ENCODE results near the gene KIAA0040. TPM values are rescaled to one million over a fixed set of nuclear protein-coding genes. Genes with fewer than 3 reads are reported as not detected.

KIAA0040 gene
- polyA plus RNA-seq, 4 donors = 5.4 to 15.2 (median 8.8) TPM

- Histone ChIP-seq H3K9me3 (ENCODE audit: control insufficient read depth in 2 of 2, insufficient read depth in 1 of 2, low read depth in 1 of 2, low read length in 1 of 2) (no peaks in the 10 kb centered on the region), H3K36me3 (ENCODE audit: control insufficient read depth in 3 of 3, insufficient read depth in 2 of 3, low read depth in 1 of 3, low read length in 3 of 3) (no peaks in the 10 kb centered on the region), H3K27ac (ENCODE audit: low read depth in 1 of 3, low read length in 2 of 3) (peak overlapping the region in 1 of 3 donors; percentile 25), H3K4me3 (ENCODE audit: low read depth in 1 of 3, low read length in 3 of 3) (no peak overlapping the region), H3K27me3 (ENCODE audit: control insufficient read depth in 3 of 3, insufficient read depth in 3 of 3, low read length in 3 of 3) (no peaks in the 10 kb centered on the region), H3K4me1 (ENCODE audit: control insufficient read depth in 3 of 3, insufficient read depth in 2 of 3, low read depth in 1 of 3, low read length in 2 of 3) (peaks cover 2 to 41% (median 6%) of the 10 kb centered on the region in 3 donors)
- DNase-seq = peak; percentile 60 to 73
- WGBS, 3 donors = 41 to 52% (median 47%) methylated on average over 11 of the region's 11 CpGs
- no peak for FAIRE-seq
Observed at GRCh38 chr1:175220853-175221556, 28.4 kb upstream of the KIAA0040 start.

GRCh38 chr1:175219774-175220173 is 27.2 kb upstream of the KIAA0040 start:
- H3K36me3 ChIP-seq (ENCODE audit: control insufficient read depth in 3 of 3, insufficient read depth in 2 of 3, low read depth in 1 of 3, low read length in 3 of 3) = no peaks in the 10 kb centered on the region
- peak overlapping the region in 1 of 3 donors; percentile 58 for H3K27ac ChIP-seq (ENCODE audit: low read depth in 1 of 3, low read length in 2 of 3)
- no peak overlapping the region for H3K4me3 ChIP-seq (ENCODE audit: low read depth in 1 of 3, low read length in 3 of 3)
- FAIRE-seq = no peak
- peaks cover 2 to 41% (median 6%) of the 10 kb centered on the region in 3 donors for H3K4me1 ChIP-seq (ENCODE audit: control insufficient read depth in 3 of 3, insufficient read depth in 2 of 3, low read depth in 1 of 3, low read length in 2 of 3)
- H3K9me3 ChIP-seq (ENCODE audit: control insufficient read depth in 2 of 2, insufficient read depth in 1 of 2, low read depth in 1 of 2, low read length in 1 of 2) = no peaks in the 10 kb centered on the region
- H3K27me3 ChIP-seq (ENCODE audit: control insufficient read depth in 3 of 3, insufficient read depth in 3 of 3, low read length in 3 of 3) = no peaks in the 10 kb centered on the region
- DNase-seq = no peak
- 81 to 87% (median 85%) methylated on average over 2 of the region's 2 CpGs for WGBS, 3 donors

GRCh38 chr1:175218786-175219434 is 26.3 kb upstream of the KIAA0040 start:
- DNase-seq (peak; percentile 89 to 91), FAIRE-seq (no peak)
- Histone ChIP-seq H3K4me3 (ENCODE audit: low read depth in 1 of 3, low read length in 3 of 3) (no peak overlapping the region), H3K36me3 (ENCODE audit: control insufficient read depth in 3 of 3, insufficient read depth in 2 of 3, low read depth in 1 of 3, low read length in 3 of 3) (no peaks in the 10 kb centered on the region), H3K4me1 (ENCODE audit: control insufficient read depth in 3 of 3, insufficient read depth in 2 of 3, low read depth in 1 of 3, low read length in 2 of 3) (peaks cover 2 to 41% (median 6%) of the 10 kb centered on the region in 3 donors), H3K9me3 (ENCODE audit: control insufficient read depth in 2 of 2, insufficient read depth in 1 of 2, low read depth in 1 of 2, low read length in 1 of 2) (no peaks in the 10 kb centered on the region), H3K27me3 (ENCODE audit: control insufficient read depth in 3 of 3, insufficient read depth in 3 of 3, low read length in 3 of 3) (no peaks in the 10 kb centered on the region), H3K27ac (ENCODE audit: low read depth in 1 of 3, low read length in 2 of 3) (peak overlapping the region in 2 of 3 donors; percentile 15 to 76)
- 25 to 50% (median 37%) methylated on average over 5 of the region's 5 CpGs for WGBS, 3 donors

- 20 to 51% (median 38%) methylated on average over 10 of the region's 10 CpGs for WGBS, 3 donors
- peak overlapping the region in 2 of 3 donors; percentile 42 to 76 for H3K27ac ChIP-seq (ENCODE audit: low read depth in 1 of 3, low read length in 2 of 3)
Observed at GRCh38 chr1:175217721-175218531, 25.4 kb upstream of the KIAA0040 start.

GRCh38 chr1:175216444-175216843 is 23.9 kb upstream of the KIAA0040 start:
- FAIRE-seq = no peak
- no peaks in the 10 kb centered on the region for H3K36me3 ChIP-seq (ENCODE audit: control insufficient read depth in 3 of 3, insufficient read depth in 2 of 3, low read depth in 1 of 3, low read length in 3 of 3)
- H3K27ac ChIP-seq (ENCODE audit: low read depth in 1 of 3, low read length in 2 of 3) = no peak overlapping the region
- H3K4me1 ChIP-seq (ENCODE audit: control insufficient read depth in 3 of 3, insufficient read depth in 2 of 3, low read depth in 1 of 3, low read length in 2 of 3) = peaks cover 2 to 33% (median 6%) of the 10 kb centered on the region in 3 donors
- H3K27me3 ChIP-seq (ENCODE audit: control insufficient read depth in 3 of 3, insufficient read depth in 3 of 3, low read length in 3 of 3) = no peaks in the 10 kb centered on the region
- no peak overlapping the region for H3K4me3 ChIP-seq (ENCODE audit: low read depth in 1 of 3, low read length in 3 of 3)
- no peaks in the 10 kb centered on the region for H3K9me3 ChIP-seq (ENCODE audit: control insufficient read depth in 2 of 2, insufficient read depth in 1 of 2, low read depth in 1 of 2, low read length in 1 of 2)
- DNase-seq = no peak
- 74 to 83% (median 81%) methylated on average over 2 of the region's 2 CpGs for WGBS, 3 donors

More at GRCh38 chr1:175217721-175218531, 25.4 kb upstream of the KIAA0040 start:
- no peak overlapping the region for H3K4me3 ChIP-seq (ENCODE audit: low read depth in 1 of 3, low read length in 3 of 3)
- H3K9me3 ChIP-seq (ENCODE audit: control insufficient read depth in 2 of 2, insufficient read depth in 1 of 2, low read depth in 1 of 2, low read length in 1 of 2) = no peaks in the 10 kb centered on the region
- FAIRE-seq = no peak
- H3K36me3 ChIP-seq (ENCODE audit: control insufficient read depth in 3 of 3, insufficient read depth in 2 of 3, low read depth in 1 of 3, low read length in 3 of 3) = no peaks in the 10 kb centered on the region
- H3K27me3 ChIP-seq (ENCODE audit: control insufficient read depth in 3 of 3, insufficient read depth in 3 of 3, low read length in 3 of 3) = no peaks in the 10 kb centered on the region
- H3K4me1 ChIP-seq (ENCODE audit: control insufficient read depth in 3 of 3, insufficient read depth in 2 of 3, low read depth in 1 of 3, low read length in 2 of 3) = peaks cover 2 to 41% (median 6%) of the 10 kb centered on the region in 3 donors
- DNase-seq = peak in 1 of 2 donors; percentile 22

- H3K27ac ChIP-seq (ENCODE audit: low read depth in 1 of 3, low read length in 2 of 3) = no peak overlapping the region
- no peak overlapping the region for H3K4me3 ChIP-seq (ENCODE audit: low read depth in 1 of 3, low read length in 3 of 3)
- H3K27me3 ChIP-seq (ENCODE audit: control insufficient read depth in 3 of 3, insufficient read depth in 3 of 3, low read length in 3 of 3) = no peaks in the 10 kb centered on the region
- no peaks in the 10 kb centered on the region for H3K9me3 ChIP-seq (ENCODE audit: control insufficient read depth in 2 of 2, insufficient read depth in 1 of 2, low read depth in 1 of 2, low read length in 1 of 2)
- no peak for DNase-seq
- FAIRE-seq = no peak
- no peaks in the 10 kb centered on the region for H3K36me3 ChIP-seq (ENCODE audit: control insufficient read depth in 3 of 3, insufficient read depth in 2 of 3, low read depth in 1 of 3, low read length in 3 of 3)
- H3K4me1 ChIP-seq (ENCODE audit: control insufficient read depth in 3 of 3, insufficient read depth in 2 of 3, low read depth in 1 of 3, low read length in 2 of 3) = peaks cover 0 to 4% (median 0%) of the 10 kb centered on the region in 3 donors
- 87 to 97% (median 90%) methylated on average over 1 of the region's 1 CpG for WGBS, 3 donors
Observed at GRCh38 chr1:175211656-175212055, 19.1 kb upstream of the KIAA0040 start.

- FAIRE-seq (no peak), DNase-seq (no peak)
- H3K4me1 ChIP-seq (ENCODE audit: control insufficient read depth in 3 of 3, insufficient read depth in 2 of 3, low read depth in 1 of 3, low read length in 2 of 3) = peaks cover 0 to 4% (median 0%) of the 10 kb centered on the region in 3 donors
- 73 to 86% (median 82%) methylated on average over 4 of the region's 4 CpGs for WGBS, 3 donors
- no peaks in the 10 kb centered on the region for H3K36me3 ChIP-seq (ENCODE audit: control insufficient read depth in 3 of 3, insufficient read depth in 2 of 3, low read depth in 1 of 3, low read length in 3 of 3)
- H3K27me3 ChIP-seq (ENCODE audit: control insufficient read depth in 3 of 3, insufficient read depth in 3 of 3, low read length in 3 of 3) = no peaks in the 10 kb centered on the region
- H3K9me3 ChIP-seq (ENCODE audit: control insufficient read depth in 2 of 2, insufficient read depth in 1 of 2, low read depth in 1 of 2, low read length in 1 of 2) = no peaks in the 10 kb centered on the region
- H3K4me3 ChIP-seq (ENCODE audit: low read depth in 1 of 3, low read length in 3 of 3) = no peak overlapping the region
- peak overlapping the region in 2 of 3 donors; percentile 41 to 58 for H3K27ac ChIP-seq (ENCODE audit: low read depth in 1 of 3, low read length in 2 of 3)
Observed at GRCh38 chr1:175210744-175211143, 18.2 kb upstream of the KIAA0040 start.

GRCh38 chr1:175209493-175209921 is 16.9 kb upstream of the KIAA0040 start:
- FAIRE-seq = no peak
- H3K4me1 ChIP-seq (ENCODE audit: control insufficient read depth in 3 of 3, insufficient read depth in 2 of 3, low read depth in 1 of 3, low read length in 2 of 3) = peaks cover 0 to 4% (median 0%) of the 10 kb centered on the region in 3 donors
- H3K4me3 ChIP-seq (ENCODE audit: low read depth in 1 of 3, low read length in 3 of 3) = no peak overlapping the region
- peak in 1 of 2 donors; percentile 24 for DNase-seq
- H3K27me3 ChIP-seq (ENCODE audit: control insufficient read depth in 3 of 3, insufficient read depth in 3 of 3, low read length in 3 of 3) = no peaks in the 10 kb centered on the region
- no peaks in the 10 kb centered on the region for H3K36me3 ChIP-seq (ENCODE audit: control insufficient read depth in 3 of 3, insufficient read depth in 2 of 3, low read depth in 1 of 3, low read length in 3 of 3)
- no peaks in the 10 kb centered on the region for H3K9me3 ChIP-seq (ENCODE audit: control insufficient read depth in 2 of 2, insufficient read depth in 1 of 2, low read depth in 1 of 2, low read length in 1 of 2)
- WGBS, 3 donors = 55 to 80% (median 74%) methylated on average over 1 of the region's 1 CpG
- H3K27ac ChIP-seq (ENCODE audit: low read depth in 1 of 3, low read length in 2 of 3) = peak overlapping the region in 2 of 3 donors; percentile 62 to 87
